GM23338 (cell line): Measurements from ENCODE around the gene MCTP1. TPM values are rescaled to one million over a fixed set of nuclear protein-coding genes. Genes with fewer than 3 reads are reported as not detected.

Experiments
- ATAC-seq: fragments of 200-7000 bp; cut with Tn5 transposase; 3 replicates; pipeline ENCODE4 v1.9.1; 2020
- DNase-seq: peaks from one replicate; pipeline ENCODE4 v3.0.0-alpha.2; 2015; ENCODE audit warnings: low spot score
- H2AFZ ChIP-seq: fragments of 200-600 bp; sonication (generic); 2 replicates; pipeline ENCODE4 v1.8.0; 2016; ENCODE audit warnings: antibody characterized with exemption, mild to moderate bottlenecking, moderate library complexity
- H3F3A ChIP-seq: fragments of 200-600 bp; sonication (generic); replicated peaks from 2 replicates; pipeline ENCODE4 v1.8.0; 2017; ENCODE audit warnings: antibody characterized with exemption, mixed run types, low read depth
- H3K27ac ChIP-seq: fragments of 200-600 bp; sonication (generic); 2 replicates; pipeline ENCODE4 v1.6.1; 2016; ENCODE audit warnings: low read depth
- H3K27me3 ChIP-seq: fragments of 200-600 bp; sonication (generic); 2 replicates; pipeline ENCODE4 v1.8.0; 2016; ENCODE audit warnings: mild to moderate bottlenecking, mixed run types, moderate library complexity; ENCODE audit not compliant: insufficient read depth
- H3K36me3 ChIP-seq: fragments of 200-600 bp; sonication (generic); 2 replicates; pipeline ENCODE4 v1.8.0; 2016; ENCODE audit warnings: mild to moderate bottlenecking; ENCODE audit not compliant: insufficient read depth
- H3K4me1 ChIP-seq: fragments of 200-600 bp; sonication (generic); 2 replicates; pipeline ENCODE4 v1.8.0; 2016; ENCODE audit warnings: mild to moderate bottlenecking, moderate library complexity; ENCODE audit not compliant: insufficient read depth
- H3K4me2 ChIP-seq: fragments of 200-600 bp; sonication (generic); 2 replicates; pipeline ENCODE4 v1.7.1; 2017; ENCODE audit warnings: mixed run types
- H3K4me3 ChIP-seq: fragments of 200-600 bp; sonication (generic); 2 replicates; pipeline ENCODE4 v1.6.1; 2016; ENCODE audit warnings: mixed run types
- H3K79me2 ChIP-seq: fragments of 200-600 bp; sonication (generic); replicated peaks from 2 replicates; pipeline ENCODE4 v1.8.0; 2017; ENCODE audit warnings: mild to moderate bottlenecking; ENCODE audit not compliant: insufficient read depth
- H3K9me2 ChIP-seq: fragments of 200-600 bp; sonication (generic); 2 replicates; pipeline ENCODE4 v1.8.0; 2017; ENCODE audit not compliant: insufficient read depth
- H4K20me1 ChIP-seq: fragments of 200-600 bp; sonication (generic); replicated peaks from 2 replicates; pipeline ENCODE4 v1.8.0; 2017; ENCODE audit warnings: mild to moderate bottlenecking; ENCODE audit not compliant: insufficient read depth
- H3K27ac Mint-ChIP-seq: 2 replicates; pipeline ENCODE4 v1.8.0; 2020; ENCODE audit warnings: inconsistent platforms, mild to moderate bottlenecking, moderate library complexity, mixed read lengths
- H3K27me3 Mint-ChIP-seq: 3 replicates; pipeline ENCODE4 v1.8.0; 2022; ENCODE audit warnings: low read depth, mild to moderate bottlenecking, moderate library complexity, mixed read lengths, inconsistent platforms; ENCODE audit not compliant: insufficient read depth, poor library complexity
- H3K36me3 Mint-ChIP-seq: 3 replicates; pipeline ENCODE4 v1.8.0; 2021; ENCODE audit warnings: low read depth, mild to moderate bottlenecking, inconsistent platforms, moderate library complexity, mixed read lengths
- H3K4me1 Mint-ChIP-seq: 3 replicates; pipeline ENCODE4 v1.8.0; 2020; ENCODE audit warnings: mild to moderate bottlenecking, inconsistent platforms, mixed read lengths
- H3K4me3 Mint-ChIP-seq: 3 replicates; pipeline ENCODE4 v1.8.0; 2021; ENCODE audit warnings: moderate library complexity, mild to moderate bottlenecking, inconsistent platforms, mixed read lengths
- H3K9me3 Mint-ChIP-seq: 3 replicates; pipeline ENCODE4 v1.8.0; 2020; ENCODE audit warnings: moderate library complexity, mild to moderate bottlenecking, inconsistent platforms, mixed read lengths
- CREB1 ChIP-seq: fragments of 250-450 bp; sonication (Bioruptor Pico); IDR thresholded peaks from 2 replicates; pipeline ENCODE4 v1.5.0; 2020; ENCODE audit warnings: low read depth, mild to moderate bottlenecking, moderate library complexity
- CTCF ChIP-seq, 2 experiments: fragments of 200-600 bp in 1 of 2; sonication (generic) in 1 of 2; conservative IDR thresholded peaks; 2 replicates each; pipeline versions ENCODE4 v1.5.1 to v1.6.1; 2016 to 2017; ENCODE audit warnings: antibody characterized with exemption in 2 of 2, low read depth in 2 of 2, mild to moderate bottlenecking in 2 of 2, moderate library complexity in 1 of 2
- EZH2 ChIP-seq: fragments of 200-600 bp; sonication (generic); IDR thresholded peaks from one replicate; pipeline ENCODE4 v1.8.0; 2017; ENCODE audit warnings: antibody characterized with exemption, mild to moderate bottlenecking, low read depth; ENCODE audit not compliant: unreplicated experiment
- EZH2phosphoT487 ChIP-seq: fragments of 200-600 bp; sonication (generic); IDR thresholded peaks from one replicate; pipeline ENCODE4 v1.8.1; 2018; ENCODE audit warnings: antibody characterized with exemption; ENCODE audit not compliant: unreplicated experiment
- JUNB ChIP-seq: IDR thresholded peaks from one replicate; pipeline ENCODE4 v1.6.1; 2016; ENCODE audit warnings: antibody characterized with exemption; ENCODE audit not compliant: unreplicated experiment
- NANOG ChIP-seq: IDR thresholded peaks from 2 replicates; pipeline ENCODE4 v1.6.1; 2016; ENCODE audit warnings: antibody characterized with exemption, borderline replicate concordance
- STAT1 ChIP-seq: IDR thresholded peaks from one replicate; pipeline ENCODE4 v1.6.1; 2016; ENCODE audit warnings: antibody characterized with exemption; ENCODE audit not compliant: unreplicated experiment
- ZNF114 ChIP-seq: fragments of 250-450 bp; sonication (Bioruptor Pico); IDR thresholded peaks from 2 replicates; pipeline ENCODE4 v1.5.0; 2020; ENCODE audit warnings: mild to moderate bottlenecking, moderate library complexity
- ZNF331 ChIP-seq: fragments of 250-450 bp; sonication (Bioruptor Pico); IDR thresholded peaks from 2 replicates; pipeline ENCODE4 v1.5.0; 2020; ENCODE audit warnings: low read depth, mild to moderate bottlenecking, moderate library complexity
- ZNF462 ChIP-seq: fragments of 250-450 bp; sonication (Bioruptor Pico); IDR thresholded peaks from 2 replicates; pipeline ENCODE4 v1.5.0; 2020; ENCODE audit warnings: mild to moderate bottlenecking, moderate library complexity
- polyA plus RNA-seq: library from polyadenylated mRNA; unstranded; fragments of >200 nt; fragmentation: Nextera tagmentation; extraction: Ambion mirVana; gene quantifications from 2 replicates; pipeline ENCODE4 v1.2.1, GENCODE V29; 2016
- total RNA-seq: library from RNA; depleted of rRNA; stranded (reverse); fragments of >200 nt; shearing (Covaris generic); gene quantifications from 2 replicates; pipeline ENCODE4 v1.2.3, GENCODE V29; 2014
- TF ChIP-seq, protein P1 (sequence below): IDR thresholded peaks from 2 replicates; pipeline ENCODE4 v1.6.1; 2016; ENCODE audit warnings: antibody characterized with exemption

MCTP1 gene
- total and polyA plus RNA-seq, 2 experiments from 2014 or later, result 3.7 to 4.2 TPM

- TF ChIP-seq EZH2, result no peak
- TF ChIP-seq CTCF (conservative IDR thresholded peaks at IDR 0.05; ENCODE audit: low read depth in 2 of 2), result no peak
- TF ChIP-seq, protein P1, sequence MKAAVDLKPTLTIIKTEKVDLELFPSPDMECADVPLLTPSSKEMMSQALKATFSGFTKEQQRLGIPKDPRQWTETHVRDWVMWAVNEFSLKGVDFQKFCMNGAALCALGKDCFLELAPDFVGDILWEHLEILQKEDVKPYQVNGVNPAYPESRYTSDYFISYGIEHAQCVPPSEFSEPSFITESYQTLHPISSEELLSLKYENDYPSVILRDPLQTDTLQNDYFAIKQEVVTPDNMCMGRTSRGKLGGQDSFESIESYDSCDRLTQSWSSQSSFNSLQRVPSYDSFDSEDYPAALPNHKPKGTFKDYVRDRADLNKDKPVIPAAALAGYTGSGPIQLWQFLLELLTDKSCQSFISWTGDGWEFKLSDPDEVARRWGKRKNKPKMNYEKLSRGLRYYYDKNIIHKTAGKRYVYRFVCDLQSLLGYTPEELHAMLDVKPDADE, result no peak
- no peak for TF ChIP-seq ZNF331
- no peak for TF ChIP-seq ZNF114 (CRISPR knock-in tag)
- no peak for TF ChIP-seq CREB1 (CRISPR knock-in tag)
Measured at GRCh38 chr5:95280401-95281095, 4.3 kb downstream of the MCTP1 start (continued).

DNA sequence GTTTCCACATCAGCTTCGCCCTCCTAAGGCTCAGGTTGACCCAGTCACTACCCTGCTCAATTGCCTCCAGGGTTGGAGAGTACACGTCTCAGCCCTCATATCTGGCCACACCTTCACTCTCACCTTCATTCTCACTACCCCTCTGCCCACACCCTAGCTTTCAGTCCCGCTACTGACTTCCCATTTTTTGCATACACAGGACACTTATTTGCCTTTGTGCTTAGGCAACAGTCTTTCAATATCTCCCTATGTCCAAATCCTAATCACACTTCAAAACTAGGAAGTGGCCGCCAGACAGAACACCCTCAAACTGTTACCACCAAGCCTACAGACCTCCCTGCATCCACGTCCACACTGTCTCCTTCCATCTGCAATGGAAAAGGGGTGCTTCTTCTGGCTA is 10.9 kb downstream of the MCTP1 start:
- H3K36me3 ChIP-seq, result no peaks in the 10 kb centered on the region
- Mint-ChIP-seq H3K4me3 (no peak overlapping the region), H3K36me3 (no peaks in the 10 kb centered on the region), H3K4me1 (peaks cover 5% of the 10 kb centered on the region; the same call in 2 of the 3 replicates), H3K27ac (no peak overlapping the region), H3K9me3 (no peaks in the 10 kb centered on the region; the same call in 2 of the 3 replicates), H3K27me3 (peaks cover 2% of the 10 kb centered on the region)
- ATAC-seq (no peak), DNase-seq (no peak)
- no peak overlapping the region for H3K4me2 ChIP-seq
- no peak overlapping the region for H3K4me3 ChIP-seq
- no peaks in the 10 kb centered on the region for H4K20me1 ChIP-seq
- no peaks in the 10 kb centered on the region for H3K4me1 ChIP-seq
- H3K27ac ChIP-seq, result no peak overlapping the region
- no peaks in the 10 kb centered on the region for H3F3A ChIP-seq
- no peaks in the 10 kb centered on the region for H3K27me3 ChIP-seq
- peaks cover 3% of the 10 kb centered on the region; the same call in 1 of the 2 replicates for H3K9me2 ChIP-seq
- H3K79me2 ChIP-seq, result no peaks in the 10 kb centered on the region
- no peak overlapping the region for H2AFZ ChIP-seq
- TF ChIP-seq CREB1 (CRISPR knock-in tag) (no peak), CTCF (conservative IDR thresholded peaks at IDR 0.05; ENCODE audit: low read depth in 2 of 2) (no peak), EZH2phosphoT487 (no peak), NANOG (no peak), JUNB (no peak), ZNF114 (CRISPR knock-in tag) (no peak), STAT1 (no peak), ZNF462 (CRISPR knock-in tag) (no peak), ZNF331 (no peak)
- TF ChIP-seq, protein P1, result no peak
